Measurements from ENCODE around the gene PSMD10. TPM values are rescaled to one million over a fixed set of nuclear protein-coding genes. Genes with fewer than 3 reads are reported as not detected.

Gene PSMD10
- total RNA-seq, 4 donors from 2014 or later = 23.4 to 42.5 (median 36.0) TPM

- WGBS, 2 donors = 87 to 92% methylated on average over 1 of the region's 1 CpG
- DNase-seq (ENCODE audit: low spot score in 2 of 2) = no peak
- TF ChIP-seq POLR2A (IDR thresholded peaks at IDR 0.05) = no peak
- TF ChIP-seq, protein P1, sequence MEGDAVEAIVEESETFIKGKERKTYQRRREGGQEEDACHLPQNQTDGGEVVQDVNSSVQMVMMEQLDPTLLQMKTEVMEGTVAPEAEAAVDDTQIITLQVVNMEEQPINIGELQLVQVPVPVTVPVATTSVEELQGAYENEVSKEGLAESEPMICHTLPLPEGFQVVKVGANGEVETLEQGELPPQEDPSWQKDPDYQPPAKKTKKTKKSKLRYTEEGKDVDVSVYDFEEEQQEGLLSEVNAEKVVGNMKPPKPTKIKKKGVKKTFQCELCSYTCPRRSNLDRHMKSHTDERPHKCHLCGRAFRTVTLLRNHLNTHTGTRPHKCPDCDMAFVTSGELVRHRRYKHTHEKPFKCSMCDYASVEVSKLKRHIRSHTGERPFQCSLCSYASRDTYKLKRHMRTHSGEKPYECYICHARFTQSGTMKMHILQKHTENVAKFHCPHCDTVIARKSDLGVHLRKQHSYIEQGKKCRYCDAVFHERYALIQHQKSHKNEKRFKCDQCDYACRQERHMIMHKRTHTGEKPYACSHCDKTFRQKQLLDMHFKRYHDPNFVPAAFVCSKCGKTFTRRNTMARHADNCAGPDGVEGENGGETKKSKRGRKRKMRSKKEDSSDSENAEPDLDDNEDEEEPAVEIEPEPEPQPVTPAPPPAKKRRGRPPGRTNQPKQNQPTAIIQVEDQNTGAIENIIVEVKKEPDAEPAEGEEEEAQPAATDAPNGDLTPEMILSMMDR (IDR thresholded peaks at IDR 0.05) = no peak
- intact Hi-C loops (cut with DNase I; ENCODE audit: low total_unique reads) = no loop called here
- H3K4me3 ChIP-seq (ENCODE audit: low read depth, poor library complexity, severe bottlenecking) = no peak overlapping the region
Observed at GRCh38 chrX:108130889-108131288, 39.5 kb upstream of the PSMD10 start.

- intact Hi-C loops (cut with DNase I; ENCODE audit: low total_unique reads) = no loop called here
- WGBS, 2 donors = 69 to 90% methylated on average over 4 of the region's 4 CpGs
- TF ChIP-seq, protein P1 (IDR thresholded peaks at IDR 0.05) = no peak
- TF ChIP-seq POLR2A (IDR thresholded peaks at IDR 0.05) = no peak
- no peak for DNase-seq (ENCODE audit: low spot score in 2 of 2)
- H3K4me3 ChIP-seq (ENCODE audit: low read depth, poor library complexity, severe bottlenecking) = no peak overlapping the region
Observed at GRCh38 chrX:108127152-108127551, 35.8 kb upstream of the PSMD10 start.

- H3K4me3 ChIP-seq (ENCODE audit: low read depth, poor library complexity, severe bottlenecking) = no peak overlapping the region
- TF ChIP-seq, protein P1 (IDR thresholded peaks at IDR 0.05) = no peak
- WGBS, 2 donors = 70 to 79% methylated on average over 2 of the region's 2 CpGs
- intact Hi-C loops (cut with DNase I; ENCODE audit: low total_unique reads) = no loop called here
- DNase-seq (ENCODE audit: low spot score in 2 of 2) = no peak
Observed at GRCh38 chrX:108126661-108127060, 35.3 kb upstream of the PSMD10 start.

DNA sequence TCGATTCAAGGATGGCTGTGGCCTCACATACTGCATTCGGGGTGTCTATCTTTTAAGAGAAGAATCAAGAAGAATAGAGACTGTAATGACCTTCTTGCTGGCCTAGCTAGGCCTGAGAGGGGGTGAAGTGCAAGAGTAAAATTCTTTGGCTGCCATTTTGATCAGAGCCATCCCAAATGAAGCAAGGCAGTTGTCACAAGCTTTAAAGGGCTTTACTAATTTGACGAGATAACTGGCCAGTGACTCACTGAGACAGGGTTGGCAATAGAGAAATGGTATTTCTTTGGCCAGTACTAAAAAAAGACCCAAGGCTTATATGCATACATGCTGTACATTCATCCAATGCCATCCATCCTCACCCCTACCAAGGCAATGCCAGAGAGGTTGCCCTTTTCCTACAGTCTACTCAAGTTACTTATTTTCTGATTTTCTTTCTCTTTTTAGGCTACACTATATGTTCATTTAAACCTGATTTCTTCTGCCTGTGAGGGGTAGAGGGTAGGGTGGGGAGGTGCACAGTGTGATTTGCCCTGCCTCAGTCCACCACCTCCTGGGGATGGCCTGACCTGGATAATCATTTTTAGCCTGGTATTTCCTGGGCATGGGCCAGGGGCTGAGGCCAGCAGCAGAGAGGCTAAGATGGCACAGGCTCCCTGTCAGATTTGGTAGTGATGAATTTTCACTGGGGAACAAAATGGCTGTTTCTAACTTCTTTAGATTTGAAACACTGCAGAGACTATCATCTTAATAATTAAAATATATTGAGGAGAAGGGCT is 32.4 kb upstream of the PSMD10 start:
- intact Hi-C loops (cut with DNase I; ENCODE audit: low total_unique reads) = no loop called here
- H3K4me3 ChIP-seq (ENCODE audit: low read depth, poor library complexity, severe bottlenecking) = no peak overlapping the region
- TF ChIP-seq POLR2A (IDR thresholded peaks at IDR 0.05) = no peak
- TF ChIP-seq, protein P1 (IDR thresholded peaks at IDR 0.05) = no peak
- DNase-seq (ENCODE audit: low spot score in 2 of 2) = no peak
- 76 to 96% methylated on average over 3 of the region's 3 CpGs for WGBS, 2 donors

DNA sequence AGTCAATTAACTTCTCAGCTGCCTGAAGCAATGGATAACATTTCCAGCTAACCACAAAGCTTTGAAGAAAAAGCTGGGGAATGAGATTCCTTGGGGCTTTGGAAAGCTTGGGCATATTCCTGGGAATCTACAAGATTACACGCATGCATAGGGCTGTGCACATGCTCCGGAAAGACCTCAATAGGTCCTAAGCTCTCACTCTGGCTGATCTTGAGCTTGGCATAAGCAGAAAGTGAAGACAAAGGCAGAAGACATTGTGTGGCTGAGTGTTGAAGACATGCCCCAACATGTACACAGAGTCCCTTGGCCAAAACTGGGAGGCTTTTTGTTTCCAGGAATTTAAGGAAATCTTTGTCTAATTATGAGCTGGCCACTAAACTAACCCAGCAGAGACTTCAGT is 31.4 kb upstream of the PSMD10 start:
- intact Hi-C loops (cut with DNase I; ENCODE audit: low total_unique reads) = no loop called here
- no peak for DNase-seq (ENCODE audit: low spot score in 2 of 2)
- TF ChIP-seq POLR2A (IDR thresholded peaks at IDR 0.05) = no peak
- TF ChIP-seq, protein P1 (IDR thresholded peaks at IDR 0.05) = no peak
- WGBS, 2 donors = 27 to 39% methylated on average over 2 of the region's 2 CpGs
- H3K4me3 ChIP-seq (ENCODE audit: low read depth, poor library complexity, severe bottlenecking) = no peak overlapping the region

DNA sequence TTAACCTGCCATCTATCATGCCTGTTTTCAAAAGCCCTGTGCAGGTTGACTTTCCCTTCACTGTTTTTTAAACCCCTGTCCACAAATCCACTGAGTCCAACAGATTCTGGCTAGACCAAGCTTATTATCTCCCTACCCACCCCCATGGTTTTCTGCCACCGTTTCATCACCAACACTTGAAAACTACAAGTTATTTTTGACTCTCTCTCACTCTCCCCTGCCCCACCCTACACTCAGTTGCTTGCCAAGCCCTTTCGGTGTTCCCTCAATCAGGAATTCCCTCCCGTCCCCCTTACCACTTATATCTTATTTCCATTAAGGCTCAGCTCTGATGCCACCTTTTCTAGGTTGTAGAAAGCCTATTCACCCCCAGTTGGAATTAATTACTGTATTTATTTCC is 29.9 kb upstream of the PSMD10 start:
- DNase-seq (ENCODE audit: low spot score in 2 of 2) = no peak
- no peak for TF ChIP-seq POLR2A (IDR thresholded peaks at IDR 0.05)
- TF ChIP-seq, protein P1 (IDR thresholded peaks at IDR 0.05) = no peak
- intact Hi-C loops (cut with DNase I; ENCODE audit: low total_unique reads) = no loop called here
- 26 to 35% methylated on average over 3 of the region's 3 CpGs for whole genome bisulfite sequencing, 2 donors
- no peak overlapping the region for H3K4me3 ChIP-seq (ENCODE audit: low read depth, poor library complexity, severe bottlenecking)

Measured in lower leg skin (tissue), 4 donors.